ENCODE results near the gene CNN2. TPM values are rescaled to one million over a fixed set of nuclear protein-coding genes. Genes with fewer than 3 reads are reported as not detected.
A peak's percentile ranks its signal among the peaks of the same experiment; 100 is the strongest.

The CNN2 gene
- total and polyA plus RNA-seq, 8 donors = 20.4 to 73.8 (median 53.5) TPM

GRCh38 chr19:993831-994393 lies 32.5 kb upstream of the CNN2 start:
- FAIRE-seq (no peak), ATAC-seq (no peak), DNase-seq (peak in 2 of 6 donors; percentile 51 to 81)
- Histone ChIP-seq H3K27ac (no peak overlapping the region), H3K27me3 (peaks cover 0 to 11% (median 0%) of the 10 kb centered on the region in 4 donors), H3K36me3 (no peaks in the 10 kb centered on the region), H3K9me3 (no peaks in the 10 kb centered on the region), H3K4me1 (no peaks in the 10 kb centered on the region), H3K4me3 (no peak overlapping the region)
- intact Hi-C loops (cut with DNase I) = no loop called here
- TF ChIP-seq CTCF (IDR thresholded peaks at IDR 0.05) = no peak
- 89 to 91% methylated on average over 41 to 43 of the region's 43 CpGs for WGBS, 2 donors

- Histone ChIP-seq H3K36me3 (no peaks in the 10 kb centered on the region), H3K27me3 (peaks cover 0 to 11% (median 0%) of the 10 kb centered on the region in 4 donors), H3K9me3 (no peaks in the 10 kb centered on the region), H3K4me1 (no peaks in the 10 kb centered on the region), H3K27ac (no peak overlapping the region), H3K4me3 (no peak overlapping the region)
- peak in 2 of 6 donors; percentile 27 to 75 for DNase-seq
- FAIRE-seq = no peak
- ATAC-seq = no peak
- intact Hi-C loops (cut with DNase I) = no loop called here
- whole genome bisulfite sequencing, 2 donors = 91 to 95% methylated on average over 18 of the region's 18 CpGs
- no peak for TF ChIP-seq CTCF (IDR thresholded peaks at IDR 0.05)
Measured at GRCh38 chr19:994516-994915, 31.9 kb upstream of the CNN2 start.

GRCh38 chr19:995051-995827 lies 31.2 kb upstream of the CNN2 start:
- 55 to 61% methylated on average over 26 of the region's 26 CpGs for WGBS, 2 donors
- H3K36me3 ChIP-seq = no peaks in the 10 kb centered on the region
- peaks cover 0 to 11% (median 0%) of the 10 kb centered on the region in 4 donors for H3K27me3 ChIP-seq
- no peaks in the 10 kb centered on the region for H3K4me1 ChIP-seq
- peak overlapping the region in 1 of 4 donors; percentile 11 for H3K27ac ChIP-seq
- FAIRE-seq (no peak), ATAC-seq (peak in 3 of 4 donors; percentile 12 to 57 (median 39)), DNase-seq (peak in 3 of 6 donors; percentile 33 to 88 (median 42))
- intact Hi-C loops (cut with DNase I) = no loop called here
- no peaks in the 10 kb centered on the region for H3K9me3 ChIP-seq
- no peak overlapping the region for H3K4me3 ChIP-seq
- no peak for TF ChIP-seq CTCF (IDR thresholded peaks at IDR 0.05)

GRCh38 chr19:996051-996838 lies 30.2 kb upstream of the CNN2 start:
- FAIRE-seq = no peak
- 7% methylated on average over 57 to 64 of the region's 64 CpGs for WGBS, 2 donors

More at GRCh38 chr19:996051-996838, 30.2 kb upstream of the CNN2 start:
- intact Hi-C loops (cut with DNase I) = no loop called here
- Histone ChIP-seq H3K27me3 (peaks cover 0 to 16% (median 2%) of the 10 kb centered on the region in 4 donors), H3K4me3 (peak overlapping the region in 1 of 4 donors; percentile 12), H3K4me1 (no peaks in the 10 kb centered on the region), H3K27ac (no peak overlapping the region), H3K36me3 (no peaks in the 10 kb centered on the region), H3K9me3 (no peaks in the 10 kb centered on the region)
- DNase-seq (peak in 2 of 6 donors; percentile 41 to 80), ATAC-seq (peak in 3 of 4 donors; percentile 40 to 49 (median 42))
- no peak for TF ChIP-seq CTCF (IDR thresholded peaks at IDR 0.05)

All from pancreas (tissue), 10 donors.